HepG2 (cell line): Measurements from ENCODE around the gene CNPY4. TPM values are rescaled to one million over a fixed set of nuclear protein-coding genes. Genes with fewer than 3 reads are reported as not detected.

Experiments used
- ATF3 ChIP-seq: sonication (generic); formaldehyde crosslinking; IDR thresholded peaks from 2 replicates; pipeline ENCODE4 v1.4.0; 2020; ENCODE audit warnings: missing genetic modification reagents
- CENPX ChIP-seq: sonication (generic); formaldehyde crosslinking; IDR thresholded peaks from 2 replicates; pipeline ENCODE4 v1.9.0; 2021; ENCODE audit warnings: mild to moderate bottlenecking, missing genetic modification reagents, moderate library complexity
- IKZF5 ChIP-seq: IDR thresholded peaks from 2 replicates; pipeline ENCODE4 v1.6.1; 2018; ENCODE audit warnings: missing genetic modification reagents, mild to moderate bottlenecking, missing compliant biosample characterization
- KAT8 ChIP-seq: IDR thresholded peaks from 2 replicates; pipeline ENCODE4 v1.6.1; 2016; ENCODE audit warnings: missing genetic modification reagents, missing compliant biosample characterization
- KMT2A ChIP-seq: sonication (generic); formaldehyde crosslinking; IDR thresholded peaks from 2 replicates; pipeline ENCODE4 v1.4.0; 2020; ENCODE audit warnings: missing genetic modification reagents
- PITX1 ChIP-seq: sonication (generic); formaldehyde crosslinking; IDR thresholded peaks from 2 replicates; pipeline ENCODE4 v1.5.1; 2020; ENCODE audit warnings: mild to moderate bottlenecking, missing genetic modification reagents
- PTBP1 ChIP-seq: fragments of 200-400 bp; formaldehyde crosslinking; IDR thresholded peaks from 2 replicates; pipeline ENCODE4 v1.6.1; 2018; ENCODE audit warnings: low read length, low read depth; ENCODE audit not compliant: poor library complexity, severe bottlenecking
- RAD21 ChIP-seq: fragments of 450-650 bp; formaldehyde crosslinking; IDR thresholded peaks from 2 replicates; pipeline ENCODE4 v1.5.0; 2020; ENCODE audit warnings: mild to moderate bottlenecking
- SNAPC4 ChIP-seq: sonication (generic); formaldehyde crosslinking; IDR thresholded peaks from 2 replicates; pipeline ENCODE4 v1.4.0; 2020; ENCODE audit warnings: mild to moderate bottlenecking, missing genetic modification reagents
- SP140L ChIP-seq: sonication (generic); formaldehyde crosslinking; IDR thresholded peaks from 2 replicates; pipeline ENCODE4 v1.4.0; 2020; ENCODE audit warnings: missing genetic modification reagents, borderline replicate concordance
- THAP8 ChIP-seq: sonication (generic); formaldehyde crosslinking; IDR thresholded peaks from 2 replicates; pipeline ENCODE4 v1.5.1; 2020; ENCODE audit warnings: missing genetic modification reagents, mild to moderate bottlenecking, borderline replicate concordance
- USF2 ChIP-seq, 2 experiments: sonication (generic) in 1 of 2; formaldehyde crosslinking in 1 of 2; IDR thresholded peaks; 2 replicates each; pipeline versions ENCODE4 v1.5.1 to v1.6.1; 2011 to 2020; ENCODE audit warnings: borderline replicate concordance in 1 of 2, low read depth in 1 of 2, low read length in 1 of 2, mild to moderate bottlenecking in 1 of 2, missing genetic modification reagents in 1 of 2, moderate library complexity in 1 of 2
- ZFY ChIP-seq: sonication (generic); formaldehyde crosslinking; IDR thresholded peaks from 2 replicates; pipeline ENCODE4 v1.4.0; 2020; ENCODE audit warnings: missing genetic modification reagents
- ZNF12 ChIP-seq: sonication (generic); formaldehyde crosslinking; IDR thresholded peaks from 2 replicates; pipeline ENCODE4 v1.5.0; 2020; ENCODE audit warnings: missing genetic modification reagents
- ZNF770 ChIP-seq: sonication (generic); formaldehyde crosslinking; IDR thresholded peaks from 2 replicates; pipeline ENCODE4 v1.5.0; 2020; ENCODE audit warnings: mild to moderate bottlenecking, missing genetic modification reagents
- polyA plus RNA-seq, 8 experiments: library from polyadenylated mRNA; depleted of rRNA in 3 of 8; stranded (reverse) in 7 of 8; unstranded in 1 of 8; fragments of >200 nt; fragmentation: Illumina TruSeq in 4 of 8; extraction: Trizol in 4 of 8; gene quantifications; 2 replicates each; pipeline versions ENCODE4 v1.2.1 to v1.2.3, GENCODE V29; 2011 to 2016; ENCODE audit warnings: low read depth in 4 of 8, missing spikeins in 1 of 8, mixed read lengths in 1 of 8; ENCODE audit not compliant: insufficient read depth in 1 of 8
- total RNA-seq, 5 experiments: library from RNA; depleted of rRNA; stranded (reverse); fragments of >200 nt; fragmentation: Illumina TruSeq; extraction: Trizol; gene quantifications; 2 replicates each; pipeline ENCODE4 v1.2.3, GENCODE V29; 2016; ENCODE audit warnings: low read depth in 1 of 5

Gene CNPY4
- total and polyA plus RNA-seq, 2 of the 13 experiments (the other 11 are each of a cell fraction or from before 2014, with no cell fraction given): 6.2 to 12.7 TPM

GRCh38 chr7:100130608-100131453 lies 11.4 kb downstream of the CNPY4 start (continued):
- TF ChIP-seq USF2 (IDR thresholded peaks at IDR 0.05; ENCODE audit: low read depth, low read length) (no peak), USF2 (CRISPR knock-in tag; IDR thresholded peaks at IDR 0.05; ENCODE audit: borderline replicate concordance) (peak; percentile 59; the same call in 1 of the 2 replicates), ZNF12 (no peak), ATF3 (peak; percentile 78), ZFY (no peak), KAT8 (CRISPR knock-in tag) (0 out of 2 replicates have a peak, but pooled peaks have one; percentile 15), THAP8 (CRISPR knock-in tag) (no peak), CENPX (CRISPR knock-in tag) (no peak), IKZF5 (CRISPR knock-in tag) (peak; percentile 40; the same call in 1 of the 2 replicates), PTBP1 (peak; percentile 32), PITX1 (no peak), SNAPC4 (CRISPR knock-in tag) (0 out of 2 replicates have a peak, but pooled peaks have one; percentile 30), SP140L (CRISPR knock-in tag) (no peak), KMT2A (CRISPR knock-in tag) (0 out of 2 replicates have a peak, but pooled peaks have one; percentile 34), ZNF770 (CRISPR knock-in tag) (peak; percentile 100), RAD21 (CRISPR knock-in tag) (peak; percentile 81)
